Activated CD8-positive, alpha-beta memory T cell treated with anti-CD3 and anti-CD28 coated beads, Interleukin-2, amount 50 U/mL, for 24 hours (primary cell): Measurements from ENCODE around the gene OSGIN1.

Experiments
- DNase-seq: peaks from one replicate; pipeline ENCODE4 v3.0.0-alpha.2; 2020; ENCODE audit errors: extremely low read depth

OSGIN1 gene

GRCh38 chr16:83925957-83926725 is 26.9 kb upstream of the OSGIN1 start:
- no peak for DNase-seq

DNA sequence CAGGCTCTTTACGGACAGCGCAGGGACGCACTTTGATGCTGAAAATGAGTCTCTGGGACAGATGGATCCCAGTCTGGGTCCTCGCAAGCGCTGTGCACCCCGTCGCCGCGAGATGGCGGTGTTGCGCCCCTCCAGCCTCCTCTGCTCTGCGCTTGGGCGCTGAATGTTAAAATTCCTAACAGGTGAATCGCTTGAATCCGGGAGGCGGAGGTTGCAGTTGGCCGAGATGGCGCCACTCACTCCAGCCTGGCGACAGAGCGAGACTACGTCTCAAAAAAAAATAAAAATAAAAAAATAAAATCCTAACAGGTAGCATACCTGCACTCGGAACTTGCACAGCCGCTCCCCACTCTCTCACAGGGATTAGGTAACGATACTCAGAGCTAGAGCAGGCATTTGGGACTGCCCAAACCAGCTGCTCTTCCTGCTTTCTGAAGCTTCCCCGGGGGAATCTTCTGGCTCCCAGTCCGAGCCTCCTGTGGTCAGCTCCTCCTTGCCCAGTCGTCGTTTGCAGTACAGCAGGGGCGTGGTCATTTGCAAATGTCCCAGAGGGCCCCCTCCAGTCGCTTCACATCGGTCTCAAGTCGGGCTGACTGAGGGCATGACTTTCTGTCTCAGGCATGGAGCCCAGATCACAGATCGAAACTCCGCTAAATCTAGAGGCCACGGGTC is 26.2 kb upstream of the OSGIN1 start:
- peak; percentile 23 for DNase-seq

GRCh38 chr16:83928341-83929055 is 24.5 kb upstream of the OSGIN1 start:
- DNase-seq = no peak

DNA sequence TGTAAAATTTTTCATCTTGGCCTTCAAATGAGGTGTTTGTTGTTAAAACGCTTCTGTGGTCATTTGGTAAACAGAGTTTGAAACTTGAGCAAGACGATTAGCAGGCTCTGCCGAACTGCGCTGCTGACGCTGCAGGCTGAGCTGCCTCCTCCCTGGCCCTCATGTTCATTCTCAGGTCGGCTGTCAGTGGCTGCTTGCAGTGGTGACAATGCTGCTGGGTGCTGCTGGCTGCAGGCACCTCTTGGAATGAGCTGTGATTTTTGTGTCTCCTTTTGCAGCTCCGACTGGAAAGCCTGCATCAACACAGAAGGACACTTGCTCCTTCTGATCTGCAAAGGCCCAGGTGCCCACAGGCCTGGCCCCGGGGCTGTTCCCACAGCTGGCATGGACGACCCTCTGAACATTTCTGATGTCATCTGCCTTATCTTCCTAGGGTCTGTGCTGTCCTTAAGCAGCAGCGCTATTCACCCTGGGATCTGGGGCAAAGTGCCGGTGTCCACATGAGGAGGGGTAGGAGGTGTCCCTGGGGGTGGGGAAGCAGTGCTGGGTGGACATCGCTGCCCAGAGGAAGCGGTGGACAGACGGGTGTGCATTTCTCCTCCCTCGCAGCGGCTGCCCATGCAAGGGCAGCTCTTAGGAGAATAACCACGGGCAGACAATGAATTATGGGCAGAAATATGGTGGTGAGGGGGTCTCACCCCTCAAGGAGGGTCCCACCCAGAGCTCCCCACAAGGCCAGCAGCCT is 23.1 kb upstream of the OSGIN1 start:
- no peak for DNase-seq

DNA sequence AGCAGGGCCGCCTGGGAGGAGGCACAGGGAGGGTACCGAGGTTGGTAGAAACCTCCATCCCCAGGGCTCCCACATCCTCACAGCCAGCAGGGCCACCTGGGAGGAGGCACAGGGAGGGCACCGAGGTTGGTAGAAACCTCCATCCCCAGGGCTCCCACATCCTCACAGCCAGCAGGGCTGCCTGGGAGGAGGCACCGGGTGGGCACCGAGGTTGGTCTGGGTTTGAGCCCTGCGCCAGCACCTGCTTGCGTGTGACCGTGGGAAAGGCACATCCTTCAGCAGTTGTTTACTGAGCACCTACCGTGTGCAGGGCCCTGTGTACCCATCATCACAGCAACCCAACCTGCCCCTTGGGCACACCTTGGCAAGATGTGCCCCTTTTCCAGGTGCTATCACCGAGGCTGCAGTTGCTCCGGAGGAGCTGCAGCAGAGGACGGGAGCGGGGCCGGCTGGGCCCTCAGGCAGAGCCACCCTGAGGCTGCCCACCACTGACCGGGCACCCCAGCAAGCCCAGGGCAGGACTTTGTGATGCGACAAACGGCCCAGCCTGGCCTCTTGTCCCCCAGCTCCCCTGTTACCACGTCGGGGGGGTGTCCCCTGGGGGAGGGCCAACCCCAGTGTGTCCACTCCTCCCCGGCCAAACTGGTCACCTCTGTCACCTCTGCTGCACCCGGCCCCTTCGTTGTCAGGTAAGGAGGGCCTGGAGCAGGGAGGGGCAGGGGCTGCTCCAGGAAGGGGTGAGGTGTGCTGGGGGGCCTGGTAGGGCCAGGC is 22.1 kb upstream of the OSGIN1 start:
- no peak for DNase-seq

- DNase-seq = no peak
Observed at GRCh38 chr16:83931556-83931955, 21.5 kb upstream of the OSGIN1 start.

- no peak for DNase-seq
Observed at GRCh38 chr16:83932304-83932703, 20.7 kb upstream of the OSGIN1 start.

GRCh38 chr16:83932955-83933673 is 19.9 kb upstream of the OSGIN1 start:
- DNase-seq = no peak

DNA sequence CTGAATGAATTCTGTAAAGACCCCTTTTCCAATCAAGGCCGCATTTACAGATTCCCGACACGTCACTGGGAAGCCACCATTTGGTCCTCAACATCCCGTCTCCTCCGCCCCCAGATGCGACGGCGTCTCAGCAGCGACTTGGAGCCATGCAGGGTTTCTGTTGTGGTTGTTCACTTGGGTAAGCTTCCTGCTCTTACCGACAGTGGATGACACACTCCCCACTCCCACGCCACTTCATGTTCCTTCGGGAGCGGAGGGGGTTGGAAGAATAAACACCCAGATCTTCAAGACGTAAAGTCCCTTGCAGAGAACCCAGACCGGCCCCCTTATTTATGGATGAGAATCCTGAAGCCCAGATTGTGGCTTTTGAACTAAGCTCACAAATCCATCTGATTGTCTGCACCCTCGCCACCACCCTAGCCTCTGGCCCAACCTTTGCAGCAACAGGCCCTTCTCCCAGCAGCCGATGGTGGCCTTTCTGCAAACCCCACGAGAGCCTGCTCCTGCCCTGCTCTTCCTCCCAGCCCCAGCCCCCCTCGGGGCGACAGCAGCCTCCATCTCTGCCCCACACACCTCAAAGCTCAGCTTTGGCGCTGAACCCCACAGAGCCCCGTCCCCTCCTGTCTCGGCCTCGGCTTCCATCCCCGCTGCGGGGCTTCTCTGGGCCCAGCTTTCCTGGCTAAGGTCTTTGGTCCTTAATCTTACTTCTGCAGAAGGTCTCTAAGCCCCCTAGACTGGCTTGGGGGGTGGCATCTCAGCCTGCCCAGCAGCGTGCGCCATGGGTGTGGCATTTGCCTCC is 19.0 kb upstream of the OSGIN1 start:
- no peak for DNase-seq

DNA sequence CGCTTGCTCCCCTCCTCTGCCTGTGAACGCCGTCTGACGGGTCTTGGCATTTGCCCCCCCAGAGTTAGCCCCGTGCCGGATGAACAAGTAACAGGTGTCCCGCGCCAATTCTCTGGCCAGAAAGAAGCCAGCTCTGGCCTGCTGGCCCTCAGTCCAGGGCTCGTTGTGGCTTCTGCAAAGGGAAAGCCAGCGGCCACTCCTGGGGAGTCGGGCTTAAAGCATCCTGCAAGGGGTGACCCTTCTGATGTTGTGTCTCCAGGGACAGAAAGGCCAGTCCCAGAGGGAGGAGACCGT is 18.4 kb upstream of the OSGIN1 start:
- no peak for DNase-seq

GRCh38 chr16:83935005-83935857 is 17.8 kb upstream of the OSGIN1 start:
- DNase-seq = no peak

DNA sequence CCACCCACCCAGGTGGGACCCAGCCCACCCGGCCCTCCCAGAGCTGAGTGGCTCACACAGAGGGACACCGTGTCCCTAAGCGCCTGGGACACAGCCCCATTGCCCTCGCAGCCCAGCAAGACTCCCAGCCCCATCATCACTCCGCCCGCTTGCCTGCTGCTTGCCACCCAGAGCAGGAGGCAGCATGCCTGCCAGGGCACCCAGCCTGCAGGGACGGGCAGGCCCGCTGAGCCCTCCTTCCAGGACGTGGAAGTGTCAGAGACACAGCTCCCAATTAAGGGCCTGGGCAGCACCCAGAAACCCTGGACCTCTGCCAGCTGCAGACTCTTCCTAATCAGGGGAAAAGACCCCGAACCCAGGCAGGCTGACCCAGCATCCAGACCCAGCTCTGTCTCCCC is 17.2 kb upstream of the OSGIN1 start:
- DNase-seq = no peak

GRCh38 chr16:83936581-83937165 is 16.4 kb upstream of the OSGIN1 start:
- no peak for DNase-seq

DNA sequence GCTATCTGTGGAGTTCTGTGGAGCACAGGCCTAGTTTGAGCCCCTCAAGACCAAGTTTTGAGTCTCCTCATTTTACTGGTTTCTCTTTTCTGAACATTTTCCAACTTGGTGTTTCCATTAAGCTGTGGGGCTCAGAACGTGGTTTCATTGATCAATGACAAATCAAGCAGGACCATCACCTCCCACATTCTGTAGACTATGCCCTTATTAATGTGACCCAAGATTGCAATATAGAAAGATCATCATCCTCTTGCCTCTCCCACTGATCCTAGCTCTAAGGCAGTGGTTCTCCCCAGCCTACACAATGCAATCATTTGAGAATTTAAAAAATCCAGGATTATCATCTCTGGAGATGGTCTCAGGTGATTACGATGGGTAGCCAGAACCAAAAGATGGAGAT is 15.8 kb upstream of the OSGIN1 start:
- DNase-seq = no peak

GRCh38 chr16:83937922-83938885 is 14.8 kb upstream of the OSGIN1 start:
- DNase-seq = no peak

DNA sequence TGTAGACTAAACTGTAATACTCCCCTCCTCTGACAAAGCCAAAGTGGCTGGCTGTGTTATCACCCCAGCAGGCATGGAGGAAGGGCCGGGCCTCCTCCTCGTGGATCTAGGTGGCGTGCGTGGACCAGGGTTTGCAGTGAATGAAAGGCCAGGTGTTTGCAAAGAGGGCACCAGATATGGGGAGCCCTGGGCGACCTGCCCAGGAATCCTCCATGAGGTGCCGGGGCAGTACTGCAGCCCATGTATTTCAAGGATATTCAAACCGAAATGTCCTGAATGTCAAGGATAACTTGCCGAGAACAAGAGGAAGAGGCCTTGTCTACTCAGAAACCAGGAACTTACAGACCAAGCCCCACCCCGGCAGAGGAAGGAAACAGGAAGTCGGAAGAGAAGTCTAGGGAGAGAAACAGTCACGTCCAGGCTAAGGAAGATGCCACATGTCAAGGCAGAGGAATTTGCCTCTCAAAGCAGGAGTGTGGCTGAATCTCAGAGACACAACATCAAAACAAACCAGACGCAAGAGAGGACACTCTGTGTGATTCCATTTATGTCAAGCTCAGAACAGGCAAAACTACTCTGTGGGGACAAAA is 13.7 kb upstream of the OSGIN1 start:
- no peak for DNase-seq

DNA sequence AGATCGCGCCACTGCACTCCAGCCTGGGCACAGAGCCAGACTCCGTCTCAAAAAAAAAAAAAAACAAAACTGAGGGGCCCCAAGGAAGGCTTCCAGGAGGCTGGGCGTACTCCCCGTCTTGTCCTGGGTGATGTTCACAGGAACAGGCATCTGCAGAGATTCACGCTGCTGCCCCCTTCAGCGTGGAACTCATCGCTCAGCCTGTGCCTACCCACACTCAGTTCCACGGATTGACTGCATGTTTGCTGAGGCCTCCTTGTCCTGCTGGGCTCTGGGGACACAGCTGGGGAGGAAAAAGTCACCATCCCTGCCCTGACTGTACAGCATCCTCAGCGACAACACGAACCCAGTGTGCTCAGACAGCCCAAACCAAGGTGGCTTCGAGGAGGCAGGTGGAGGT is 12.9 kb upstream of the OSGIN1 start:
- no peak for DNase-seq
